Activated naive CD8-positive, alpha-beta T cell treated with anti-CD3 and anti-CD28 coated beads, Interleukin-2, amount 50 U/mL, for 24 hours (primary cell): ENCODE data around the gene POMGNT2.

Source experiments
- ATAC-seq: fragments of 150-1000 bp; cut with Tn5 transposase; one replicate; pipeline ENCODE4 v1.10.0; 2021
- DNase-seq: peaks from one replicate; pipeline ENCODE4 v3.0.0; 2021
- H3K27ac Mint-ChIP-seq: one replicate; pipeline ENCODE4 v1.8.0; 2021; ENCODE audit warnings: mild to moderate bottlenecking, mixed read lengths
- H3K27me3 Mint-ChIP-seq: one replicate; pipeline ENCODE4 v1.8.0; 2021; ENCODE audit warnings: mixed read lengths
- H3K36me3 Mint-ChIP-seq: one replicate; pipeline ENCODE4 v1.8.0; 2021; ENCODE audit warnings: low read depth, mixed read lengths
- H3K4me1 Mint-ChIP-seq: one replicate; pipeline ENCODE4 v1.8.0; 2021; ENCODE audit warnings: mixed read lengths
- H3K4me3 Mint-ChIP-seq: one replicate; pipeline ENCODE4 v1.8.0; 2021; ENCODE audit warnings: mild to moderate bottlenecking, moderate library complexity, mixed read lengths
- H3K9me3 Mint-ChIP-seq: one replicate; pipeline ENCODE4 v1.8.0; 2021; ENCODE audit warnings: mixed read lengths

Gene POMGNT2

DNA sequence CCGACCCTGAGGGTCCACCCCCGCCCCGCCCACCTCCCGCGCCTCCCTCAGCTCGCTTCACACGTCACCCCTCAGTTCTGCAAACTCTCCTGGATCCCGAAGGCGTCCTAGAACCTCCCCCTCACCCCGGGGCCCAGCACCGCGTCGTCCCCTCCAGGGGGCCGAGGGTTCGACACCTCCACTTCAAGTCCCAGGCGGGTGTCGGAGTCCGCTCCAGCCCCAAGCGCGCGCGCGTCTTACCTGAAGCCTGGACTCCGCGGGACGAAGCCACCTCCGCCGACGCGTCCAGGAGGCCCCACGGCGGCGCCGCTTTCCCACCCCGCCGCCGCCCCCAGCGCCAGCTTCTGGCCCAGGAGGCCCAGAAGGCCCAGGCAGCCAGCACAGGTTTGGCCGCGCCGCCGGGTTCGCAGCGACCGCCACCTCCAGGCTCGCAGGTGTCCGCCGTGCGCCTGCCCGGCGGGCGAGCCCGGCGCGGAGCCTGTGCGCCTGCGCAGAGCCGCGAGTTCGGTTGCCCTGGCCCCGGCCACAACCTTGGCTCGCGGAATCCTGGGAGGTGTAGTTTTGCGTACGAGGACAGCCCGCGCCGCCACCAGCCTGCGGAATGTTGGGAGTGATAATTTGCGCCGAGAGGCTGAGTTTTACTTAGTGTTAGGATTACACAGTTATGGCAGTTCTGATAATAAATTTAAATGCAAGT lies at the start of gene POMGNT2:
POMGNT2 (minus strand) TSS at position 484 of the 697 bp plus-strand sequence. CDS start 24,648 bp downstream, outside the sequence.
- DNase-seq, result peak; percentile 90
- Mint-ChIP-seq H3K9me3 (no peaks in the 10 kb centered on the region), H3K4me3 (peak within 1 kb of the TSS; percentile 81), H3K27ac (peak within 1 kb of the TSS; percentile 25), H3K36me3 (no peaks in the 10 kb centered on the region), H3K4me1 (peaks cover 22% of the 10 kb centered on the region), H3K27me3 (no peaks in the 10 kb centered on the region)
- ATAC-seq, result peak; percentile 97

DNA sequence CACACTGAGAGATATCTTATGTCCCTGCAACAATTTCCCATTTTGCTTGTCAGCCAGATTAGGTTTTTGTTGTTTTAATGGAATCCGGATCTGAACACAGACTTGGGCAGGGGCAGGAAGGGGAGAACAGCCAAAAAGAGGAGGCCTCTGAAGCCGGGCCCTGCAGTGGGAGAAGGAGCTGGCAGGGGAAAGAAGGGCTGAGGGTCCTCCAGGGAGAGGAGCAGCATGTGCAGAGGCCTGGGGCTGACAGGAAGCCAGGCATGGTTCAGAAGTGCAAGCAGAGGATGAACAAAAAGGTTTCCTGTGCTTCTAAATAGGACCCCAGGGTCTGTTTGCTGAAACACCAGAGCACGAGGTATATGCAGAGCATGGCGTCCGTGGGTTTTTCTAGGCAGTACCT lies 49.1 kb upstream of the POMGNT2 start:
- H3K4me1 Mint-ChIP-seq, result peaks cover 18% of the 10 kb centered on the region
- H3K9me3 Mint-ChIP-seq, result no peaks in the 10 kb centered on the region
- ATAC-seq (no peak), DNase-seq (no peak)
- no peak overlapping the region for H3K27ac Mint-ChIP-seq
- H3K27me3 Mint-ChIP-seq, result no peaks in the 10 kb centered on the region
- no peaks in the 10 kb centered on the region for H3K36me3 Mint-ChIP-seq
- no peak overlapping the region for H3K4me3 Mint-ChIP-seq

DNA sequence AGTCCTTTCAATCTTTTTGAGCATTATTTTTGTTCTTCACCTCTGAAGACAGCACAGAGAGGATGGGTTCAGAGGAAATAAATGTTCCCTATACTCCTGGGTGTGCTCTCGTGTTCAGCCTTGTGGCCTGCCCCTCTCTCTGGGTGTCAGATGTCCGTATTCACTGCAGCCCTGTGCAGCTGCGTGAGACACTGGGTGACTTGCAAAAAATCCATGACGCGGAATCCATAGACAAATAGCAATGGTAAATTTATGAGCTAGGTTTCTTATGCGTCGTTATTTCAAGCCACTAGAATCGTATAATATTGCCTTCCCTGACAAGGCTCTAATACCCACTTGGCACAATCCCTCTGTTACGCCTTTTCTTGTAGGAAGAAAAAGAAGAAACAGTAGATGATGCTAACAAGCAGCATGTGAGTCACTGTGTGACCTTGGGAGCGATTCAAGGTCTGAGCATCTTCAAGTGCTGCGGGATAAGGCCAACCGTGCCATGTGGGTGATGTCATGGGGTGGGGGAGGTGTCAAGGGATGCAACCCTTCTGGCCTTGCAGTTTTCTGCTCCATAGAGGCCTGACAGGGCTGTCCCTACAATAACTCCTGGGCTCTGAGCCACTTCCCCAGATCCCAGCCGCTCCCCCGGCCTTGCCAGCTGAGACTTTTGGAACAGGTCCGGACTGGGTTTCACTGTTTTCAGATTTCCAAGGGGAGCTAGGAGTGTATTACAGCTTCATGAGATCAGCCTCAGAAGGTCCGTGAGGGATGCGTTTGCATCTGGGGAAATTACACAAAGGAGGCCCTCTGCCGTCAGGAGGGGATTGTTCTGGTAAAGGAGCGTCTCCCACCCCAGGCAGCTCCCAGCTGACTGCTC lies 47.6 kb upstream of the POMGNT2 start:
- Mint-ChIP-seq H3K9me3 (no peaks in the 10 kb centered on the region), H3K27me3 (no peaks in the 10 kb centered on the region), H3K4me3 (no peak overlapping the region), H3K4me1 (peaks cover 18% of the 10 kb centered on the region), H3K27ac (no peak overlapping the region), H3K36me3 (no peaks in the 10 kb centered on the region)
- DNase-seq, result no peak
- ATAC-seq, result no peak

DNA sequence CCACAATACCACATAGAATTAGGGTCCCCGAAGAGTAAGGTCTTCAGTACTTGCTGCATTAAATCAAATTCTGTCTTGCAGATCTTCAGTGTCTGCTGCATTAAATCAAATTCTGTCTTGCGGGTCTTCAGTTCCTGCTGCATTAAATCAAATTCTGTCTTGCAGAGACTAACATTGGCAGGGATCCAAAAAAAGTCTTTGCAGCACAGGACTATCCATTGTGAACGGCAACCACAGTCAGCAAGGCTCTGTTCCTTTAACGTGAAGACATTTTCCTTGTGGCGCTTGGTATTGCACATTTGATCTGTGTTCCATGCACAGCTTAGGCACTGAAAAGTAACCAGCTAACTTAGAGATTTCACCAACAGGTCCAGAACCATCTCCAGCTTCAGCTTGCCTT lies 46.8 kb upstream of the POMGNT2 start:
- no peaks in the 10 kb centered on the region for H3K36me3 Mint-ChIP-seq
- H3K4me1 Mint-ChIP-seq, result peaks cover 18% of the 10 kb centered on the region
- no peak overlapping the region for H3K27ac Mint-ChIP-seq
- no peaks in the 10 kb centered on the region for H3K27me3 Mint-ChIP-seq
- no peak for DNase-seq
- no peaks in the 10 kb centered on the region for H3K9me3 Mint-ChIP-seq
- no peak overlapping the region for H3K4me3 Mint-ChIP-seq
- ATAC-seq, result no peak

DNA sequence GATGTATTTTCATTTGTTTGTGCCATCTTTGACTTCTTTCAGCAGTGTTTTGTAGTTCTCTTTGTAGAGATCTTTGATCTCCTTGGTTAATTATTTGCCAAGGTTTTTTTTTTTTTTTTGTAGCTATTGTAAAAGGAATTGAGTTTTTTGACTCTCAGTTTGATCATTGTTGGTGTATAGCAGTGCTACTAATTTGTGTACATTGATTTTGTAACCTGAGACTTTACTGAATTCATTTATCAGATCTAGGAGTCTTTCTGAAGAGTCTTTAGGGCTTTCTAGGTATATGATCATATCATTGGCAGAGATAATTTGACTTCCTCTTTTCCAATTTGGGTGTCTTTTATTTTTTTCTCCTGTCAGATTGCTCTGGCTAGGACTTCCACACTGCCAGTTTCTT lies 42.2 kb upstream of the POMGNT2 start:
- ATAC-seq, result no peak
- Mint-ChIP-seq H3K36me3 (no peaks in the 10 kb centered on the region), H3K27ac (no peak overlapping the region), H3K4me3 (no peak overlapping the region), H3K4me1 (no peaks in the 10 kb centered on the region), H3K27me3 (no peaks in the 10 kb centered on the region), H3K9me3 (no peaks in the 10 kb centered on the region)
- DNase-seq, result no peak

DNA sequence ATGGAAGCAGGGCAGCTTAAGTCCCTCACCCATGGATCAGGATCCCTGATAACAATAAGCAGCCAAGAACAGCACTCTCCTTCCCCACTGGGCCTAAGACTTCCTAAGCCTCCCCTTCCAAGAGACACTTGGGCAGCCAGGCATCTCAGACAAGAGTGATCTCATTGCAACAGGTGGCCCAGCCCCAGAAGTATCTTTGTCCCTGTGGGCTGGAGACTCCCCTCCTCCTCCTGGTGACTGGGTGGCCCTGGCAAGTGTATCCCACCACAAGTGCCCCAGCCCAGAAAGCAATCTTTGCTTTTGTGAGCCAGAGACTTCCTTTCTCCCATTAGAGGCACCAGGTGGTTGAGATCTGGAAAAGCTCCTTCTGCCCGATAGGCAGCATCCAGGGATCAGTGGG lies 40.7 kb upstream of the POMGNT2 start:
- Mint-ChIP-seq H3K36me3 (no peaks in the 10 kb centered on the region), H3K4me3 (no peak overlapping the region), H3K27ac (no peak overlapping the region), H3K9me3 (no peaks in the 10 kb centered on the region), H3K4me1 (no peaks in the 10 kb centered on the region), H3K27me3 (no peaks in the 10 kb centered on the region)
- DNase-seq, result no peak
- ATAC-seq, result no peak

DNA sequence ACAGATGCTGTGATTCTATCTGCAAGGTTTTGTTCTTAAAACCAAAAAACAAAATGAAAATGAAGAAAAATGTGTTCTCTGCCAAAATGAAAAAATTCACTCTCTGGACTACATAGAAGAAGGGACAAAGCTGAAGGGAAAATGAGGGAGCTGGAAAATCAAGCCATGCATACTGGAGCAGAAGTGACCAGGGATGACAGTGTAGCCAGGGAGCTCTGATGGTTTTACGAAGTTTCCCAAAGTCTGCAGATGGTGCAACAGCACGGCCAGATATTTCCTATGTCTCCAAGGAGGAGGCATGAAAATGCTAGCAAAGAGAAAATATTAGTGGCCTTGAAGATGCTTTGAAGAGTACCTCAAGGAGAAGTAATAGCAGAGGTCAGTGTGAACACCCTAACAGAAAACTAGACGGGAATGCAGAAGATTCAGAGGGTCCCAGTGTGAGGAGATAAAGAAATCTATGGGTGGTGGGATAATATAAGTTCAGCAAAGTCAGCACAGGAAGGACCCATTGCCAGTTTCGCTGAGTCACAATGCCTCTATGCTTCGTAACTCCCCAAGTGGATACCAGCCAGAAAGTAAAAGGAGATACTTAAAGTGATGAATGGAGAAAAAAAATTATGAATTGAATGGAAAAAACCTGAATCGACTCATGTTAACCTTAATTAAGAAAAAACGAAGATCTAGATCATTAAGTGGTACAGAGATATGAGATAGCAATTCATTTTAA lies 39.0 kb upstream of the POMGNT2 start:
- Mint-ChIP-seq H3K27ac (no peak overlapping the region), H3K36me3 (no peaks in the 10 kb centered on the region), H3K4me3 (no peak overlapping the region), H3K9me3 (no peaks in the 10 kb centered on the region), H3K4me1 (no peaks in the 10 kb centered on the region), H3K27me3 (no peaks in the 10 kb centered on the region)
- ATAC-seq (no peak), DNase-seq (no peak)

DNA sequence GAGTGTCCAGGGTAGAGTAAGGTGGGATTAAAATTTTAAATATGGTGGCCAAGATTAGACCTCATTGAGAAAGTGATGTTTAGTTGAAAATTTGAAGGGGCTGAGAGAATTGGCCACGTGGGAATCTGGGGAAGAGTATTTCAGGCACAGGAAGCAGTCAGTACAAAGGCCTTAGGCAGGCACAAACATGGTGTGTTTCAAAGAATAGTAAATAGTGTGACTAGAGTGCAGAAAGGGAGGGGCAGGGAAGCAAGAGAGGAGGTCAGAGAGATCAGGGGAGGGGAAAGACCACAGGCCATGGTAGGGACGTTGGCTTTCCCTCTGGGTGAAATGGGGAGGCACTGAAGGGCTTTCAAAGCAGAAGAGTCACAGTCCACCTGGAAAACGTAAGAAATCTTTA lies 36.6 kb upstream of the POMGNT2 start:
- peaks cover 4% of the 10 kb centered on the region for H3K9me3 Mint-ChIP-seq
- H3K27me3 Mint-ChIP-seq, result no peaks in the 10 kb centered on the region
- no peaks in the 10 kb centered on the region for H3K36me3 Mint-ChIP-seq
- H3K27ac Mint-ChIP-seq, result no peak overlapping the region
- no peak for ATAC-seq
- no peaks in the 10 kb centered on the region for H3K4me1 Mint-ChIP-seq
- DNase-seq, result no peak
- no peak overlapping the region for H3K4me3 Mint-ChIP-seq

DNA sequence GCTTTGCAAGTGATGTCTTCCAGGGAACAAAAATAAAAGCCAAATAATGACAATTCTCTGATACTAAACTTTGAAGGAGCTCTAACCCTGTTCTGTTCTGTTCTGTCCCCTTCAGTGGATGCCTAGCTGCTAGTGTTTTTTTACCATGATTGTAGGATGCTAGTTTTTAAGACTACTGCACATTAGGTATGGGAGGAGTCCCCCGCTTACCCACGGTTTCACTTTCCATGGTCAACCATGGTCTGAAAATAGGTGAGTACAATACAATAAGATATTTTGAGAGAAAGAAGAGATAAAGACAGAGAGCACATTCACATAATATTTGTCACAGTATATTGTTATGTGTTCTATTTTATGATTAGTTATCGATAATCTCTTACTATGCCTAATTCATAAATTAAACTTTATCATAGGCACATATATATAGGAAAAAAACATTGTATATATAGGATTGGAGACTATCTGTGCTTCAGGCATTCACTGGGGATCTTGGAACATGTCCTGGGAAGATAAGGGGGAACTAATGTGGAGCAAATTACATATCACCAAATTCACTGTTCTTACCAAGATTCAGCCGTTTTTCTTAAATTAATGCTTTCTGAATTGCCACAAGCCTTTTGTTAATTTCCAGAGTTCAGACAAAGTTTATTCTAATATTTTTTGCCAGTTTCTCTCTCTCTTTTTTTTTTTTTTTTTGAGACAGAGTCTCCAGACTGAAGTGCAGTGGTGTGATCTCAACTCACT lies 32.8 kb upstream of the POMGNT2 start:
- DNase-seq (no peak), ATAC-seq (no peak)
- H3K36me3 Mint-ChIP-seq, result no peaks in the 10 kb centered on the region
- H3K4me3 Mint-ChIP-seq, result no peak overlapping the region
- no peaks in the 10 kb centered on the region for H3K27me3 Mint-ChIP-seq
- H3K4me1 Mint-ChIP-seq, result no peaks in the 10 kb centered on the region
- no peak overlapping the region for H3K27ac Mint-ChIP-seq
- peaks cover 7% of the 10 kb centered on the region for H3K9me3 Mint-ChIP-seq

DNA sequence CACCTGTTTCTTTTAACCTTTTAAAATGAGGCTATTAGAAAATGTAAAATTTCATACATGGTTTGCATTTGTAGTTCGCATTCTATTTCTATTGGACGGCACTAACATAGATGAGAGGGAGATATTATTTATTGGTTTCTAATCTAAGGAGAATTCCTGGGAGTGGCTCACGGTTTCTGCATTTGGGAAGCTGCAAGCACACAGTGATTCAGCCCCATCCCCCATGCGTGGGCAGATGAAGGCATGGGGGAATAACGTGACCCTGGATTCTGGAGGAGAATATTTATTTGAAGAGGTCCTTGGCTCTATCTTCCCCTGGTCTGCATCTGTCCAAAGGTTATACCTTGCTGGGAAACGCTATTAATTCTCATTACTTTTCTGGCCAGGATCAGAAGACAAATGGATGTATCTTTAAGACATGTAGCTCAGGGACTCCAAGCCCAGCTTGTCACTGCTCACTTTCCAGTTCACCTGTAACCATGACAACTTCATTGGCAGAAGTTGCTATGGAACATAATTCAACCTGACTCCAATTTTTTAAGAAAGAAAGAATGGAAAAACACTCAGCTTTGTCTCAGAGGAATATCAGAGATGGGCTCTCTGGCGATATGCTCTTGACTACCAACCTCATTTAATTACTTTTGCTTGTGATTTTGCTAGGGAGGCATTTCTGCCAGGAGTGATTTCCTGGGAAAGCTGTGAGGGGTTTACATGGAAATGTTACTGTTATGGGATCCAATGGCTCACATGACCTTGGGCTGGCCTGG lies 27.2 kb upstream of the POMGNT2 start:
- no peaks in the 10 kb centered on the region for H3K27me3 Mint-ChIP-seq
- H3K4me1 Mint-ChIP-seq, result no peaks in the 10 kb centered on the region
- ATAC-seq (no peak), DNase-seq (no peak)
- no peak overlapping the region for H3K4me3 Mint-ChIP-seq
- no peaks in the 10 kb centered on the region for H3K36me3 Mint-ChIP-seq
- H3K9me3 Mint-ChIP-seq, result peaks cover 7% of the 10 kb centered on the region
- H3K27ac Mint-ChIP-seq, result no peak overlapping the region

DNA sequence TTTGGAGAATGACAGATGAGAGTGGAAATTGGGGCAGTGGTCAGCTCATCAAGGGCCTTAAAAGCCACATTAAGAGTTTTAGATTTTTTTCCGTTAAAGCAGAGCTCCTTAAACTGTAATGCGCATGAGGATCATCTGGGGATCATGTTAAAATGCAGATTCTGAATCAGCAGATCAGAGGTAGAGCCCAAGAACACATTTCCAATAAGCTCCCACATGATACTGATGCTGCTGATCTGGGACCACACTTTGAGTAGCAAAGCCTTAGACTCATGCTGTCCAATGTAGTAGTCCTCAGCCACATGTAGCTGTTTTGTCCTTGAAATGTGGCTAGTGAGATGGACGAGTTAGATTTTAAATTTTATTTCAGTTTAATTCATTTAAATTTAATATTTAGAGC lies 26.3 kb upstream of the POMGNT2 start:
- H3K27ac Mint-ChIP-seq, result no peak overlapping the region
- H3K9me3 Mint-ChIP-seq, result peaks cover 4% of the 10 kb centered on the region
- no peak for DNase-seq
- no peaks in the 10 kb centered on the region for H3K36me3 Mint-ChIP-seq
- ATAC-seq, result no peak
- no peaks in the 10 kb centered on the region for H3K4me1 Mint-ChIP-seq
- H3K27me3 Mint-ChIP-seq, result no peaks in the 10 kb centered on the region
- no peak overlapping the region for H3K4me3 Mint-ChIP-seq

DNA sequence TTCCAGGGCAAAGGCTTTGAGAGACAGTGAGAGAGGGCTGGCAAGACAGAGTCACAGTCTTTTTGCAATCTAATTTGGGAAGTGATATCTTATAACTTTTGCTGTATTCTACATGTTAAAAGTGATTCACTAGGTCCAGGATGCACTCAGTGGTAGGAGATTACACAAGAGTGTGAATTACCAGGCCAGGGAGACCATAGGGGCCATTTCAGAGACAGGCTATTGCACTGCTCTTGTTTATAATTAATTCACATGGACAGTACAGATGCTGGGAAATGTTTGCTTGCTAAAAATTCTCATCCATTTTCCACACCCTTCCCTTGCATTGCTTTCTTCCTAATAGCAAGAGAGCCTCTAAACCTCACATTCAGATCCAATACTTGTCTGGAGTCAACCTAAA lies 22.6 kb upstream of the POMGNT2 start:
- Mint-ChIP-seq H3K4me3 (no peak overlapping the region), H3K4me1 (no peaks in the 10 kb centered on the region), H3K27me3 (peaks cover 2% of the 10 kb centered on the region), H3K36me3 (no peaks in the 10 kb centered on the region), H3K9me3 (peaks cover 15% of the 10 kb centered on the region), H3K27ac (no peak overlapping the region)
- ATAC-seq (no peak), DNase-seq (no peak)

DNA sequence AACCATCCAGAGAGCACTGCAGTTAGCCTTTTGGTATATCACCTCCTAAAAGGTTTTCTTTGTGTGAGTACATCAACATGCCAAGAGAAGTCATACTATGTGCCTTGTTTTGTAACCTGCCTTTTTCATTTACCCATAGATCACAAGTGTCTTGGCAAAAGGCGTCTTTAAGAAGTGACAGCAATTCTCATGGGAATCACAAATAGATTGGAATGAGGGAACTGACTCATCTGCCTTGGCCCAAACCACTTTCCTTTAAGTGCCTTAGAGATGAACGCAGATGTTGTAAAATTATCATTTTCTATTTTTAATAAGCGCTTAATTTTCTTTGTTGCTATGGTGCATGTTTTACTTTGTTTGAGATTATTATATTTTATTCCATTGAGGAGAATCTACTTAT lies 20.7 kb upstream of the POMGNT2 start:
- no peak overlapping the region for H3K4me3 Mint-ChIP-seq
- peaks cover 2% of the 10 kb centered on the region for H3K27me3 Mint-ChIP-seq
- ATAC-seq, result no peak
- peaks cover 18% of the 10 kb centered on the region for H3K9me3 Mint-ChIP-seq
- no peaks in the 10 kb centered on the region for H3K4me1 Mint-ChIP-seq
- no peak for DNase-seq
- no peaks in the 10 kb centered on the region for H3K36me3 Mint-ChIP-seq
- no peak overlapping the region for H3K27ac Mint-ChIP-seq

DNA sequence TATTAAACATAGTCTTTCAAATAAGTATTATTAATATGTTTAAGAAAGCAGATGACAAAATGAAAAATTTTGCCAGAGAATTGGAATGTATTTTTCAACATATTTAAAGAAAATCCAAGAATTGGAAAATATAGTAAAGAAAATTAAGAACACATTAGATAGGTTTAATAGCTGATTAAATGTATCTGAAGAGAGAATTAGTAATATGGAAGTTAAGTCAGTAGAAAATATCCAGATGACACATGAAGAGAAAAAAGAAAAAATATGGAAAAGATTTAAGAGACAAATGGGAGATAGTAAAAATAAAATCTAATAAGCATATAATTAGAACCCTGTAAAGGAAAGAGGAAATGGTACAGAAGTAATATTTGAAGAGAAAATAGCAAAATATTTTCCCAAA lies 18.0 kb upstream of the POMGNT2 start:
- ATAC-seq (no peak), DNase-seq (no peak)
- Mint-ChIP-seq H3K27ac (no peak overlapping the region), H3K27me3 (peaks cover 8% of the 10 kb centered on the region), H3K4me3 (no peak overlapping the region), H3K9me3 (peaks cover 18% of the 10 kb centered on the region), H3K36me3 (no peaks in the 10 kb centered on the region), H3K4me1 (no peaks in the 10 kb centered on the region)
